H1 (cell line): ENCODE data around the gene GLMP.

Experiments
- ASH2L ChIP-seq: fragments of 200-600, 300-600 bp; sonication (generic); IDR thresholded peaks from one replicate; pipeline ENCODE4 v1.7.1; 2017; ENCODE audit warnings: low read length
- CEBPB ChIP-seq: IDR thresholded peaks from 2 replicates; pipeline ENCODE4 v1.6.1; 2012; ENCODE audit warnings: low read depth, low read length
- CREB1 ChIP-seq: IDR thresholded peaks from 2 replicates; pipeline ENCODE4 v1.6.1; 2012; ENCODE audit warnings: inconsistent platforms
- CTCF ChIP-seq, 3 experiments: IDR thresholded peaks; 1 replicate in 2 of 3; 2 replicates in 1 of 3; pipeline versions ENCODE4 v1.5.1 to v1.6.1; 2011; ENCODE audit warnings: low read length in 3 of 3, mild to moderate bottlenecking in 3 of 3, inconsistent platforms in 2 of 3, low read depth in 1 of 3, moderate library complexity in 1 of 3; ENCODE audit not compliant: insufficient read depth in 1 of 3; ENCODE audit errors: control extremely low read depth in 1 of 3
- EP300 ChIP-seq, 2 experiments: IDR thresholded peaks; 1 replicate in 1 of 2; 2 replicates in 1 of 2; pipeline ENCODE4 v1.6.1; 2011 to 2012; ENCODE audit warnings: low read depth in 2 of 2, low read length in 2 of 2, mild to moderate bottlenecking in 2 of 2, borderline replicate concordance in 1 of 2, inconsistent platforms in 1 of 2, moderate library complexity in 1 of 2
- EZH2 ChIP-seq: fragments of 200-600 bp; sonication (generic); IDR thresholded peaks from 2 replicates; pipeline ENCODE4 v1.7.1; 2012; ENCODE audit warnings: low read depth, mild to moderate bottlenecking, moderate library complexity, low read length, inconsistent platforms; ENCODE audit not compliant: severe bottlenecking
- HDAC2 ChIP-seq, 2 experiments: fragments of 300-600 bp in 1 of 2; sonication (generic) in 1 of 2; IDR thresholded peaks; 2 replicates each; pipeline ENCODE4 v1.6.1; 2011 to 2012; ENCODE audit warnings: low read depth in 2 of 2, low read length in 2 of 2, mild to moderate bottlenecking in 2 of 2, moderate library complexity in 2 of 2, borderline replicate concordance in 1 of 2, inconsistent platforms in 1 of 2
- MAFK ChIP-seq: IDR thresholded peaks from 2 replicates; pipeline ENCODE4 v1.6.1; 2012; ENCODE audit warnings: low read depth, mild to moderate bottlenecking, improper control_type of control experiment, low read length
- MAX ChIP-seq: IDR thresholded peaks from 2 replicates; pipeline ENCODE4 v1.6.1; 2012; ENCODE audit warnings: inconsistent platforms
- POLR2AphosphoS5 ChIP-seq: IDR thresholded peaks from 2 replicates; pipeline ENCODE4 v1.6.1; 2011; ENCODE audit warnings: low read depth, low read length
- SUZ12 ChIP-seq: fragments of 200-600 bp; sonication (generic); IDR thresholded peaks from 2 replicates; pipeline ENCODE4 v1.6.1; 2012; ENCODE audit warnings: mild to moderate bottlenecking, inconsistent platforms, low read length, moderate library complexity, mixed read lengths
- TAF1 ChIP-seq: IDR thresholded peaks from 2 replicates; pipeline ENCODE4 v1.6.1; 2011; ENCODE audit warnings: mild to moderate bottlenecking, low read depth, low read length

GRCh38 chr1:156337052-156337887 lies 41.8 kb upstream of the GLMP start:
- TF ChIP-seq MAX: no peak
- no peak for TF ChIP-seq MAFK
- TF ChIP-seq CEBPB: no peak
- TF ChIP-seq SUZ12: no peak
- TF ChIP-seq HDAC2 (IDR thresholded peaks at IDR 0.05; ENCODE audit: borderline replicate concordance in 1 of 2, low read depth in 2 of 2, low read length in 2 of 2): no peak
- no peak for TF ChIP-seq CTCF (IDR thresholded peaks at IDR 0.05; ENCODE audit: control extremely low read depth in 1 of 3, insufficient read depth in 1 of 3, low read depth in 1 of 3, low read length in 3 of 3)
- TF ChIP-seq POLR2AphosphoS5: no peak
- TF ChIP-seq EP300 (IDR thresholded peaks at IDR 0.05; ENCODE audit: borderline replicate concordance in 1 of 2, low read depth in 2 of 2, low read length in 2 of 2): no peak
- no peak for TF ChIP-seq ASH2L
- TF ChIP-seq TAF1: no peak
- no peak for TF ChIP-seq CREB1
- TF ChIP-seq EZH2: no peak
